Caco-2 (cell line): Measurements from ENCODE around the gene EPHA1. TPM values are rescaled to one million over a fixed set of nuclear protein-coding genes. Genes with fewer than 3 reads are reported as not detected.
A peak's percentile ranks its signal among the peaks of the same experiment; 100 is the strongest.

Source experiments
- BruUV-seq: library from RNA; stranded (reverse); fragments of 400-500 nt; replicated peaks from 2 replicates; lab custom pipeline; 2021; lab: Mats Ljungman, UMichigan
- CTCF ChIA-PET: fragments of 300-600 bp; sonication (Branson Sonifier 250); formaldehyde crosslinking; loops from one replicate; lab custom pipeline; 2022; ENCODE audit warnings: antibody characterized with exemption; lab: Charles Lee
- POLR2A ChIA-PET: fragments of 300-600 bp; sonication (Branson Sonifier 250); formaldehyde crosslinking; loops from one replicate; lab custom pipeline; 2022; ENCODE audit warnings: antibody characterized with exemption; lab: Charles Lee
- DNase-seq, 2 experiments: peaks; one replicate each; pipeline versions ENCODE4 v3.0.0 to v3.0.0-alpha.2; 2020 to 2022
- H3K27me3 ChIP-seq: replicated peaks from 2 replicates; pipeline ENCODE4 v1.6.0; 2011; ENCODE audit warnings: low read length; ENCODE audit not compliant: control insufficient read depth, insufficient read depth
- H3K36me3 ChIP-seq: 2 replicates; pipeline ENCODE4 v1.5.1; 2011; ENCODE audit warnings: low read length; ENCODE audit not compliant: control insufficient read depth, insufficient read depth
- H3K4me1 ChIP-seq: fragments of 250-450 bp; sonication (Bioruptor Pico); 2 replicates; pipeline ENCODE4 v1.5.1; 2020; ENCODE audit warnings: mild to moderate bottlenecking
- H3K4me3 ChIP-seq: 2 replicates; pipeline ENCODE4 v1.5.1; 2011; ENCODE audit warnings: low read depth, mild to moderate bottlenecking, control low read depth, low read length
- H3K9me3 ChIP-seq: fragments of 250-450 bp; sonication (Bioruptor Pico); 2 replicates; pipeline ENCODE4 v1.5.1; 2020; ENCODE audit warnings: mild to moderate bottlenecking, moderate library complexity
- H3K27ac Mint-ChIP-seq: one replicate; pipeline ENCODE4 v1.8.0; 2022; ENCODE audit warnings: mixed read lengths; ENCODE audit not compliant: unreplicated experiment
- H3K27me3 Mint-ChIP-seq: one replicate; pipeline ENCODE4 v1.8.0; 2022; ENCODE audit warnings: mixed read lengths; ENCODE audit not compliant: insufficient read depth, unreplicated experiment
- H3K36me3 Mint-ChIP-seq: one replicate; pipeline ENCODE4 v1.8.0; 2022; ENCODE audit warnings: mild to moderate bottlenecking, mixed read lengths; ENCODE audit not compliant: insufficient read depth, unreplicated experiment
- H3K4me1 Mint-ChIP-seq: one replicate; pipeline ENCODE4 v1.8.0; 2022; ENCODE audit warnings: low read depth, mixed read lengths; ENCODE audit not compliant: unreplicated experiment
- H3K4me3 Mint-ChIP-seq: one replicate; pipeline ENCODE4 v1.8.0; 2022; ENCODE audit warnings: mild to moderate bottlenecking, moderate library complexity, mixed read lengths; ENCODE audit not compliant: unreplicated experiment
- H3K9me3 Mint-ChIP-seq: one replicate; pipeline ENCODE4 v1.8.0; 2022; ENCODE audit warnings: mixed read lengths; ENCODE audit not compliant: unreplicated experiment
- CTCF ChIP-seq, 2 experiments: fragments of 200-600 bp in 1 of 2; IDR thresholded peaks; 1 replicate in 1 of 2; 2 replicates in 1 of 2; pipeline versions ENCODE4 v1.5.1 to v1.8.0; 2011 to 2022; ENCODE audit warnings: antibody characterized with exemption in 1 of 2, control low read depth in 1 of 2, inconsistent platforms in 1 of 2, low read depth in 1 of 2, low read length in 1 of 2, mild to moderate bottlenecking in 1 of 2, moderate library complexity in 1 of 2; ENCODE audit not compliant: insufficient read depth in 1 of 2, severe bottlenecking in 1 of 2, unreplicated experiment in 1 of 2
- intact Hi-C: fragments of 100-400 bp; cut with micrococcal nuclease; formaldehyde crosslinking; loops from one replicate; pipeline ENCODE4 v1.10.0; 2022; ENCODE audit not compliant: unreplicated experiment
- total RNA-seq: library from RNA; stranded (reverse); gene quantifications from 2 replicates; pipeline ENCODE4 v1.2.3, GENCODE V29; 2022

The EPHA1 gene
- total RNA-seq, 1 experiment from 2014 or later, result 66.6 TPM

- POLR2A ChIA-PET, result no interaction called here
Measured at GRCh38 chr7:143387156-143387975, 21.3 kb downstream of the EPHA1 start.

GRCh38 chr7:143385891-143386781 is 22.5 kb downstream of the EPHA1 start:
- H3K4me1 Mint-ChIP-seq, result no peaks in the 10 kb centered on the region
- BruUV-seq, result no TSS peak
- intact Hi-C loops, result no loop called here
- no peak overlapping the region for H3K27ac Mint-ChIP-seq
- TF ChIP-seq CTCF (IDR thresholded peaks at IDR 0.05; ENCODE audit: insufficient read depth in 1 of 2, low read depth in 1 of 2, low read length in 1 of 2, severe bottlenecking in 1 of 2, unreplicated experiment in 1 of 2), result no peak
- Histone ChIP-seq H3K36me3 (peaks cover 7% of the 10 kb centered on the region; the same call in 1 of the 2 replicates), H3K9me3 (no peaks in the 10 kb centered on the region), H3K4me1 (peaks cover 31% of the 10 kb centered on the region), H3K4me3 (no peak overlapping the region), H3K27me3 (no peaks in the 10 kb centered on the region)
- no peaks in the 10 kb centered on the region for H3K9me3 Mint-ChIP-seq
- H3K36me3 Mint-ChIP-seq, result peaks cover 40% of the 10 kb centered on the region
- POLR2A ChIA-PET, result no interaction called here
- CTCF ChIA-PET, result no interaction called here
- H3K27me3 Mint-ChIP-seq, result no peaks in the 10 kb centered on the region
- DNase-seq, result no peak
- H3K4me3 Mint-ChIP-seq, result no peak overlapping the region

More at GRCh38 chr7:143387156-143387975, 21.3 kb downstream of the EPHA1 start:
- peaks cover 49% of the 10 kb centered on the region for H3K36me3 Mint-ChIP-seq
- no peaks in the 10 kb centered on the region for H3K27me3 Mint-ChIP-seq
- no TSS peak for BruUV-seq
- no peak overlapping the region for H3K4me3 Mint-ChIP-seq
- Histone ChIP-seq H3K36me3 (peaks cover 8% of the 10 kb centered on the region), H3K4me3 (no peak overlapping the region), H3K4me1 (peaks cover 29% of the 10 kb centered on the region), H3K9me3 (no peaks in the 10 kb centered on the region), H3K27me3 (no peaks in the 10 kb centered on the region)
- TF ChIP-seq CTCF (IDR thresholded peaks at IDR 0.05; ENCODE audit: insufficient read depth in 1 of 2, low read depth in 1 of 2, low read length in 1 of 2, severe bottlenecking in 1 of 2, unreplicated experiment in 1 of 2), result peak in 1 of 2 experiments; percentile 34
- no peak overlapping the region for H3K27ac Mint-ChIP-seq
- no peaks in the 10 kb centered on the region for H3K4me1 Mint-ChIP-seq
- CTCF ChIA-PET, result interaction anchor here (0.6 to 0.8 kb wide), 3 partner anchors 14 to 22 kb away, joined by 3 read pairs; partner anchors contain the start of gene EPHA1
- DNase-seq, result peak in 1 of 2 experiments; percentile 53
- intact Hi-C loops, result loop anchor here (1.0 kb wide), 1 partner anchor 21 kb away; the partner anchor contains the start of gene EPHA1
- H3K9me3 Mint-ChIP-seq, result no peaks in the 10 kb centered on the region
